Measurements from ENCODE around the gene LAMA2.

LAMA2 gene

DNA sequence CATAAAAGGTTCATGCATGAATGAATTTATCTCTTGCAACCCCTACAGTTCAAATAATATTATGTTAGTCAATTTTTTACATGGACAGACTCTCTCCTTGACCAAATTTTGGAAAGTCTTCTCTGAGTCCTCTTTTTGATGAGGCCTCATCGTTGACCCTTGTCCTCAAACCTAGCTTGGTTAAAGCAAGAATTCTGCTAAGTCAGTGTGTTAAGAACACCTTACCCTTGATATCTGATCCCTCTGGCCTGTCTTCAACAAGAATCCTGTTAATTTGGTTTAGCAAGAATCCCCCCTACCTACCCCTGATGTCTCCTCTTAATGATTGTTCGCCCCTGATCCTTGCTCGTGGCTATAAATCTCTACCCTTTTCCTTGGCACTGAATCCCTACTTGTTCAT is 301.4 kb downstream of the LAMA2 start:
- DNase-seq (ENCODE audit: low spot score), result no peak

DNA sequence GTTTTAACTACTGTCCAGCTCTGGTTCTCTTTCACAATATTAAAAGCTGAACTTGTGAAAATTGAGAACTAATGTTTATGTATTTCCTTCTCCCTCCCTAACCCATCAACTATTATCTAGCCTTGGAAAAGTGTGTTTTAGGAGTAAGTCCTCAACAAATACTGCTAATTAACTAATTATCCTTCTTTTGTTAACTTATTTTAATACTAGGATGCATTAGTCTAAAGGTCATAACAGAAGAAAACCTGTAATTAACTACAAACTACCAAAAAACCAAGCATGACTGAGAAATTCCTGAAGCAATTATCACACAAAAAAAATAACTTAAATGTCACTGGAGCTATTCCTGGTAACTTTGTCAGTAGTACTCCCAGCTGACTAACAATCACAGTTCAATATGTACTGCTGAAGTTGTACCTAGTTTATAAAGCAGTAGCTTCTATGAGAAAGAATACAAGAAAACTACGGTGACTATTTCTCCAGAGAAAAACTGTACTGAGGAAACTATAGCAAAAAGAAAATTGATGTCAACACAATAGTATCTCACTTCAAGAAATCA is 301.9 kb downstream of the LAMA2 start:
- DNase-seq (ENCODE audit: low spot score), result peak; percentile 17

DNA sequence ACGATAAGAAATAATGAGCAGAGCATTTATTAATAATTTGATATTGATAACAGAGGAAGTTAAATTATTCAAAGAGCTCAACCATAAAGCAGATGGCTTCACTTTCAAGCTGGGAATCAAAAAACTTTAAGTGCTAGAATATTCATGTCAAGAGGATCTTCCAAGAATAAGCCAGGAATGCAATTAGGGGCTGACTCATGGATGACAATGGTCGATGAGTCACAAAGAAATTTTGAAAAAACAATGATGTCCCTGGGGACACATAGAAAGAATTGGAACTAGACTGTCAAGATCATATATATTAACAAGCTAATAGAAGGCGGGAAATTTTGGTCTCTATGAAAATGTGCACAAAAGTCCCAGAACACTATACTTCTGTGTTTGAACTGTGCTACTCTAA is 304.1 kb downstream of the LAMA2 start:
- peak; percentile 83 for DNase-seq (ENCODE audit: low spot score)

DNA sequence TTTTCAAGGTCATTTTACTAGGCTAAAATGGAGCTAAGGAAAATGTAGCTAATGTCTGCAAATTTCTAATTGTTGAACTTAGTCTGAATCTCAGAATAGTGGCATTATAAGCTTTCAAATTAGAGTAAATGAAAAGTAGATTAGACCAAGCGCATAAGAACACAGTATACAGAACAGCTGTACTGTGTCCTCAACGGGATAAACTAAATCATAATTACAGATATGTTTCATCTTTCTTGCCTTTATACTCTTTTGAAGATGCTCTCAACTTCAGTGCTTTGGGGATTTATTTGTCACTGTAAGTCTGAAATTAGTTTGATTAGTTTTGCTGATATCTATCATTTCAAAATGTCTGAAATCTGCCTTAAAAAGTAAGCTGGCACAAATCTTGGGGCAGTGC is 305.4 kb downstream of the LAMA2 start:
- no peak for DNase-seq (ENCODE audit: low spot score)

DNA sequence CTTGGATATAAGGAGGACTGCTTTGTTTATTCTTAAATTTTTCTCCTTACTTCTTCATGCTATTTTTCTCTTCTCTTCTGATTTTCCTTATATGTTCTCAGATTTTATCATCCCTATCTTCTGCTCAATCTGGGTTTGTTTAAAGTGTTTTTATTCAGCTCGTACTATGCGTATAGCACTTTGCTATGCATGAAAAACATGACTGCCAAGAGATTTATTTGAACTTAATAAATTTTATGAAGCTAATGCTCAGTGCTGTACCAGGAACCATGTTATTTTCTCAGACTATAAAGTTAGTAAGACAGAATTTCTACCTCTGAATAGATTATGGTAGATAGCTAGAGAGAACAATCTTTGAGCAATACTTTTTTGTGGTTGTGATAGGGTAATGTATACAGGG is 305.9 kb downstream of the LAMA2 start:
- DNase-seq (ENCODE audit: low spot score), result no peak

DNA sequence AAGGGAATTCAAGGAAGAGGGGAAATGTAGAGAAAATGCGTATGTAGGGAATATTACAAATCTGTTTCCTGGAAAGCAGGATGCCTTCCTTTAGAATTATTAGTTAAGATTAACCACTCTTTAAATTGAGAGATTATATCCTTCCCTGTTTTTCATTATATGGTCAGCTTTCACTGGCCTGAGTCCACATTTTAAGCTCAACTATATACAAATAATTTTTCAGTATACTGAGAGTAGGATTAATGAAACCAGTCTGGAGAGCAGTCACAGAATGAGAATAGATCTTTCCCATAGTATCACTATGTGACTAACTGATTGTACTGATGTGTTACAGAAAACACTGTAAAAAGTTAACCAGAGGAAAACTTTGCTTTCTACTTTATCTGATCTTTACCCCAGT is 306.3 kb downstream of the LAMA2 start:
- DNase-seq (ENCODE audit: low spot score), result no peak

DNA sequence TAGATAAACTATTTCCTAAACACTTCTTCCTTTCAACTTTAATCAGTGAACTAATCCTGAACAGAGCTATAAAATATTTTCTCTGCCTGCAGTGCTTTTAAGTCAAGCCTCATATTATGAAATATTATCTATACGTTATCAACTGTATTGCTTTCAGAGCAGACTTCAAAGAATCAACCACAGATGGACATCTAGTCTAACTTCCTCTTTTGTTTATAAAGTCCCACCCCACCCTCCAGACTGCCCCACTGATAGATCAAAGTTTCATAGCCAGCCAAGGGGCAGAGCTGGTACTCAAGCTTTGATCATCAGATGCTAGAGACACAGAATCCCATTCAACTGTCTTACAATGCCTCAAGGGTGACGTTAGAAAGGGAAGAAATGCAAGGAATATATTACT is 308.3 kb downstream of the LAMA2 start:
- DNase-seq (ENCODE audit: low spot score), result no peak

DNA sequence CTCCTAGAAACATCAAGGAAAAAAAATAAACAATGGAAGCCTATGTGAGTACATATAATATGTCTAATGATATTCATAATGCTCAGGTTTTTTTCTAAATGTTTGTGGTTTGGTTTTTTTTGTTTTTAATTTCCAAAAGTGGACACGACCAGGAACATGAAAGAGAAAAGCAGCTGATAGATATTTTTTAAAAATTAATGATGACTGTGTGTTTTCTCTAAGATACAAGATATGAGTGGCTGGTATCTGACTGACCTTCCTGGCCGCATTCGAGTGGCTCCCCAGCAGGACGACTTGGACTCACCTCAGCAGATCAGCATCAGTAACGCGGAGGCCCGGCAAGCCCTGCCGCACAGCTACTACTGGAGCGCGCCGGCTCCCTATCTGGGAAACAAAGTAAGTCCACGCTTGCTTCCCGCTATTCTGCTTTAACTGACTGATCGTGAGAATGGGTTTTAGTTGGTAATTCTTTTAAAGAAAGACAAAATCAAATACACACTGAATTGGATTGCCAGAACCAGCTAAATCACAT is 309.6 kb downstream of the LAMA2 start:
- no peak for DNase-seq (ENCODE audit: low spot score)

DNA sequence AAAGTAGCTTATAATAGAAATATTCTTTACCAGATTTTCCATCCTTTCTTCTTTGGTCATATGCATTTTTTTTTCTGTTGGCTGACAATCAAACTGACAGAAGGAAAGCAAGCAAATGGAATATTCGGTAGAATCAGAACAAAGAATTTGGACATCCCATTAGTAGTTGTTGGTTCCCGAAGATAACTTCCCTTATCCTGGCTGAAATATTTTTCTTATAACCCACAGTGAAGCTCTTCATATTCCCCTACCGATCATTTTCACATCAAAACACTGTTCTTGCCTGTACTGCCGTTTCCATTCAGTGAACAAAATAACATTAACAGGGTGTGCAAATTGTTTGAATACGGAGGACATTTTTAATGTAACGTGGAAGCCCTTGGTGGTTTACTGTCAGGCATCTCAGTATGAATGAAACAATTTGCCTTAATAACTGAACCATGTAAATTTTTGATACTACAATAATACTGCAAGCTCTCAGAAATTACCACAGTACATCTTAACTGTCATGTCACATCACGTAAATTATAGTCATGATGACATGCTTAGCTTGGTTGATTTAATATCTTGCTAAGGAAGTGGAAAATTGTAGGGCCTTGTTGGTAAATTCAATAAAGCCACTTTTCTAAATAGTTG is 311.5 kb downstream of the LAMA2 start:
- no peak for DNase-seq (ENCODE audit: low spot score)

DNA sequence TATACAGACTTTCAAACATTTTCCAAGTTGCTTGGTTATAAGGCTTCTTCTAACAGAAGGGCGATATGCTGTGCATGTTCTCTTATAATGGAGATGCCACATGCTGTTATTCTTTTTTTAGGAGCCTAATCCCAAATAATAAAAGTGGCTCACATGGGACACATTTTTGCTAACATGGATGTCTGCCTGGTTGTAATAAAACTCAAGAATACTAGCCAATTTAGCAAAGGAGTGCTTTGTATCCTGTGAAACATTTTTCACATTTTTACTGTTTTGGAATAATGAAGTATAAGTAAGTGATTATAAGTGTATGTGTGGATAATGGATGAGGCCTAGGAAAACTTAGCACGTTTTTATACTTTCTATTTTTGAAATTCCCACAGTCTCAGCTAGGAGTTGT is 312.2 kb downstream of the LAMA2 start:
- no peak for DNase-seq (ENCODE audit: low spot score)

DNA sequence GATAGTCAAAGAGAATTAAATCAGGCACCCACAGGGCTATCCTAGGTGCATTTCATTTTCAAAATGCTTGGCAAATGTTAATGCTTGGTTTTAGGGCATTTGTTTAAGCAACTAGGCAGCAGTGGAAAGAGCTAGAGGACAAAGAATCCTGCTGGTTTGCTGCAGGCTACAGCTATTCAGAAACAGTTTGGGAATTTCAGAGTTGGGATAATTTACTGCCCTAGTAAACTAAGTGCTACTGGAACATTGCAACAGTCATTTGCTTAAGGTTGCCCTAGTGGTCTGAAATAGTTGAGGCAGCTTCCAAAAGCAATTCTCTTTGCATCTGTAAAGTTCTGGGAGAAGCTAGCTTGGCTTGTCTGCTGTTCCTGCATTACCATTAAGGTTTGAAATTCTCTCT is 312.7 kb downstream of the LAMA2 start:
- DNase-seq (ENCODE audit: low spot score), result no peak

DNA sequence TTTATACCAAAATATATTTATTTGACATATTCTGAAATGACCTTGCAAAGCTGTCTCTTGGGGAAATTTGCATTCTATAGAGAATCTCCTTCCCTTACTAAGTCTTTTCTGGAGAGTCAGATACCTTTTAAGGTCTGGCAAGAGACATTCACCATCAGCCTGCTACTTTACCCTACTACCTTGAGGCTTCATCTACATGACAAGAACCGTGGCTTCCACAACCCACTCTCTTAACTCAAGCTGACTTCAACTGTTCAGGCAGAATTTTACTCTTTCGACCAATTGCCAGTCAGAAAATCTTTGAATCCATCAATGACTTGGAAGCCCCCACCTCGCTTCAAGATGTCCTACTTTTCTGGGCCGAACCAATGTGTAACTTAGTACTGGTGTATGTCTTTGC is 314.2 kb downstream of the LAMA2 start:
- DNase-seq (ENCODE audit: low spot score), result no peak

DNA sequence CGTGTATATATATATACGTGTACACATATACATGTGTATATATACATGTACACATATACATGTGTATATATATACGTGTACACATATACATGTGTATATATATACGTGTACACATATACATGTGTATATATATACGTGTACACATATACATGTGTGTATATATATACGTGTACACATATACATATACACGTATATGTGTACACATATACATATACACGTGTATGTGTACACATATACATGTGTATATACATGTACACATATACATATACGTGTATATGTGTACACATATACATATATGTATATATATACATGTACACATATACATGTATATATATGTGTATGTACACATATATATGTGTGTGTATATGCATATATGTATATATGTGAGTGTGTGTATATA is 317.2 kb downstream of the LAMA2 start:
- DNase-seq (ENCODE audit: low spot score), result no peak

DNA sequence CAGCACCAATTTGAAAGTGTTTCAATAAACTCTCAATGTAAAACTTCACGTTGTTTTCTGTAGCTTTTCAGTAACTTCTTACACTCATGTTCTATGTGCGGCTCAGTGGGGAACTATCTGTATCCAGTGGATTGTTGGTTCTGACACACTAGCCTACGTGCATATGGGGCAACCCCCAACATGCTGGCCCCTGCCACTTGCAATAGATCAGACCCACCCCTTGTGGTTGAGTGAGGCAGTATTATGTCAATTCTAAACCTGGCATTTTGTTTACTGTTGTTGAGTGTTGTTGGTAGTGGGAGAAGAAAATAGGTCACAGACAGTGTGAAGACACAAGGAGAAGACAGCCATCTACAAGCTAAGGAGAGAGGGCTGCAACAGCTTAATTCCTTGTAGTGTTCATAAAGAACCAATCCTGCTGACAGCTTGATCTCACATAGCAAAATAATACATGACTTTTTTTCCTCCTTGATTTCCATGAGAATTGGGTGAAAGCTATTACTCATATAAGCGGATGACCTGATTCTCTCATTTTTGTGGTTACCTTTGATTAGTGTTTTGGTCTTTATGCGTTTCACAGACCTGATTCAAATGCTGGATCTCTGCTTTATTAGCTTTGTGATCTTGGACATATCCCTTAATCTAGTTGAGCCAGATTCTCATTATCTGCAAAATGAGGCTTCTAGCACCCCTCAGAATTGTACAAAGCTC is 320.4 kb downstream of the LAMA2 start:
- DNase-seq (ENCODE audit: low spot score), result no peak

DNA sequence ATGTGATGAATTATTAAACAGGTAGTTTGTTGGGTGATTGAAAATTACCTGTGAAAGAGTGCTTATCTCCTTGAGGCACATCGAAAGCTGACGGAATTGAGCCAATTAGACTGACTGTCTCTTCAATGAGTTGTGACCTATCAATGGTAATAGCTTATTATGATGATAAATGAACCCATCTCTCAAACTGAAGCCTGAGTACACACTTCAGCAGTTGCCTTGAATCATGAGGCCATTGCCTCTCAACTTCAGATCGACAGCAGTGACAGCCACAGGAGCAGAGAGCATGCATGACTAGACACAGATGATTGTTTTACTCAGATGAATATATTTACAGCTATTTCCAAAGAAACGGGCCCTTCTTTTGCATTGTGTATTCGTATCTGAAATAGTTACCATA is 323.9 kb downstream of the LAMA2 start:
- peak; percentile 51 for DNase-seq (ENCODE audit: low spot score)

DNA sequence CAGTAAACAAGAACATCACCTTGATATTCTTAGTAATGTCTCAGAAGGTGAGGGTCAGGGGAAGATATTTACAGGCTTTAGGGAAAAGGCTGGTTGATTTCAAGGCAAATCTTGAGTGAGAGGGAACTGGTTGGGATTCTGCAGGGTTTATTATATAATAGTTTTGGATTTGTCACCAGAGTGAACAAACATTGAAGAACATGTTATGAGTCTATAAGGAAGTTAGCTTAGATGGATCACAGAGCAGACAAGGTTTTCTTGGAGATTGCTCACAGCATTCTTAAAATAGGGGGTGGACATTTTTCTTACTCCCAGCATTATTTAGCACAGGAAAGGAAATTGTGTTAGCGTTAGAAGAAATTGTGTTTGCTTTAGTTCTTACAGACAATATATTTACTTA is 324.9 kb downstream of the LAMA2 start:
- peak; percentile 9 for DNase-seq (ENCODE audit: low spot score)

DNA sequence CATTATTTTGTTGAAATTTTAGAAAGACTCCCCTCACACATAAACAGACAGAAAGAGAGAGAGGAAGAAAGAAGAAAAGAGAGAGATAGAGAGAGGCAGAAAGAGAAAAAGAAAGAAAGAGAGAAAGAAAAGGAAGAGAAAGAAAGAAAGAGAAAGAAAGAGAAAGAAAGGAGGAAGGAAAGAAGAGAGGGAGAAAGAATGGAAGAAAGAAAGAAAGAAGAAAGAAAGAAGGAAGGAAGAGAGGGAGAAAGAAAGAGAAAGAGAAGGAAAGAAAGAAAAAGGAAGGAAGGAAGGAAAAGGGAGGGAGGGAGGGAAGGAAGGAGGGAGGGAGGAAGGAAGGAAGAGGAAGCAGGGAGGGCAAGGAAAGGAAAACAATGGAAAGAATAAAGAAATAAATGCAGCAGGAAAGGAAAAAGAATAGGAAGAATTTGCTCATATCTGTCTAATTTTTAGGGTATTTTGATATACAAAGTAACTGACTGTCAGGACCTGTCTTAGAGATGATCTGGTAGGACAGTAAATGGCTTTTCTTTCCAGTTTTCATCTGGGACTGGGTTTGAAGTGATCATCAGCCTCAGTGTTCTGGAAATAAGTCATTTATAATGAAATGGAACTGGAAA is 325.6 kb downstream of the LAMA2 start:
- DNase-seq (ENCODE audit: low spot score), result no peak

DNA sequence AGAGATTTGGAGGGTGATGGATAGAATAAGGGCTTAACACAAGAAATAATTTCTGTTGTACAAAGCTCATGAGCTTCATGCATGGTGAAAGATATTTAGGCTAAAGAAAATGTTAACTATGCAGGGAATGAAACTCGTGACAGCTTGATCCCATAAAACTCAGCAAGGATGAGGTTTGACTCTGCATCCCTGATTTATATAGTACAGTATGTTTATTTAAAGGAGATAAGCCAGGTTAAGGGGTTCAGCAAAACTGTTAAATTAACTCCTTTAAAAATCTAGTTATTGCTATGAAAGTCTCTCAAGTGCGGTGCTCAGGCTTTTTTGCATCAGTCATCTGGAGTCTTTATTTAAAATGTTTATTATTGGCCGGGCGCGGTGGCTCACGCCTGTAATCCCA is 326.4 kb downstream of the LAMA2 start:
- no peak for DNase-seq (ENCODE audit: low spot score)

DNA sequence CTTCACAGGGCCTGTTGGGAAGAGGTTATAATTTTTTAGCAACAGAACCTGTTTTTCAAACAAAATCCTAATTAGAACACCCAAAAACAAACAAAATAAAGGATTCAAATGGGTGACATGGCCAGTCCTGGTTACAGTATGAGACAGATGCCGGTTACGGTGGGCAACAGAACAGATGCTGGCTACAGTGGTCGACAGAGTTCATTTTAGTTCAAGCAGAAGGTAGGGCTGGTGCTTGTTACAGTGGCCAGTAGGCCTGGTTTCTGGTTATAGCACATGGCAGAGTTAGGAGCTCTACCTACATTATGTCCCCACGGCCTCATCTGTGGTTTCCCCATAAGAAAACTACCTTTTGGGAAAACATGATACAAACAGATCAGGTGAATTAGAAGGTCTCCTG is 327.7 kb downstream of the LAMA2 start:
- DNase-seq (ENCODE audit: low spot score), result no peak

DNA sequence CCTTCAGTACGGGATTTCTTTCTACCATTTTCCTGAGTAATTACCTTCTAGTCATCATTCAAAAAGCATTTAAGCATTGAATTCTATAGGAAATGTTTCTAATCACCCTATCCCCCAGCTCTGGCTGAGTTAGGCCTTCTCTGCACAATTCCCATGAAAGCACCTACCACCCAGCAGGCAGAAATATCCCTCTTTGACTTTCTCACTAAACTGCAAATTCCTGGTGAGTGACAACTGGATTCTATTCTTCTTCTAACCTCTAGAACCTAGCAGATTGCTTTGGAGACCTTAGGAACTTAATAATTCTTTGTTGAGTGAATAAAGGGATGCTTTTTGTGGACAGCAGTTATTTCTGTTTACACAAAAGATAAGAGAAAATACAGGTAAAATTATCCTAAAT is 328.7 kb downstream of the LAMA2 start:
- no peak for DNase-seq (ENCODE audit: low spot score)

DNA sequence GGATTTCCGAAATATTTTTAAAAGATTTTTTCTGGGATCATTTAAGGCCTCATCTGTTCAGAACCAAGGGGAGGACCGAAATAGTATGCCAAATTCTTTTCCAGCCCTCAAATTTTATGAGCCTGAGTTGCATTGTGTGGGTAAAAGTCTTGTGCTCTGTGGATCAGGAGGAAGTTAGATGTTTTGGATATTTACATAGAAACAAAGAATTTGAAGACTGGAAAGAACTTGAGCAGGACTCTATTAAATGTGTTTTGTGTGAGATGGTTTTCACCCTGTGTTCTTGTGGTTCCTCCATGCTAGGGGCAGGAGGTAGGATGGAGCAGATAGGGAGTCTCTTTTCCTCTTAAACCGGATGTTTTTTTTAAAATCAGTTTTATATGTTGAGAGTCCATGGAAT is 329.1 kb downstream of the LAMA2 start:
- no peak for DNase-seq (ENCODE audit: low spot score)

DNA sequence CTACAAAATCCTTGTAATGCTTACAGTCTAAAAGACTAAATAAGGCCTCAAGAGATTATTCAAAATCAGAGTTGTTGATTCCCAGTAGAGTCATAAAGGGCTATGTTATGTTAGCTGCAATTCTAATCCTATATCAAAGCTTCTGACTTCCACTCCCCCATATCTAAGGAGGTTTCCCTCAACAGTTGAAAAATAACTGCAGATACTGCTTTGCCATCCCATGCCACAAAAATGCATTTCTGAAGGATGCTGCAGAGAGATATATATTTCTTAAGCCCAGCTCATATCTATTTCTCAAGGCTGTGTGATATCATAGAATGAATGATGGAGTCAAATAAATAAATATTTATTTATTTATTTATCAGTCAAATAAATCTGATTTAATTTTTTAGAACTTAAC is 332.3 kb downstream of the LAMA2 start:
- DNase-seq (ENCODE audit: low spot score), result no peak

DNA sequence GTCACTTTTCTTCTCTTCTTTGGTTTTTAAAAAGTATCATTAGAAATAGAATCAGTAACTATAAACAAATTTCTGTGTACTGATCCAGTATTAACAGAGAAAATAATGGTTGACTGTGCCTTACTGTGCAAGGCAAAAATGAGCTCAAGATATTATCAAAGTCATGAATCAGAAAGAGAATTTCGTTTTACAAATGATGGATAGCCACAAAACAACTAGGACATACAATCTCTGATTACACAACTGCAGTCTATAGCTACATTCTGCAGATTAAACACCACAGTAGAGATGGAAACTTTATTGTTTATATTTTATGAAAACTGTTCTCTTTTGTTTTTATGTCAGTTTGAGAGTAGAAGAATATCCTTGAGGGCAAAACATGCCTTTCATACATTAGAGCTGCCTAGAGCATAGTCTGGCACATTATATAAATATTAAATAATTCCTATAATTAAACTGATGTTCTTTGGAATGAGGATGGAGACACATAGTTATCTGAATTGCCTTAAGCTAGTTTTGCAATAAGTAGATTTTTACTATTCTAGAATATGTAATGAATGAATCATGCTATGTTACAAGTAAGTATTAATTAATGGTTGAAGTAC is 333.1 kb downstream of the LAMA2 start:
- DNase-seq (ENCODE audit: low spot score), result no peak

All from kidney tubule cell (primary cell).